Fibroblast of the conjunctiva (primary cell): ENCODE data around the gene ASXL3.
A peak's percentile ranks its signal among the peaks of the same experiment; 100 is the strongest.

ENCODE experiments used
- DNase-seq: peaks from one replicate; pipeline ENCODE4 v3.0.0-alpha.2; 2010; ENCODE audit warnings: low read depth

The ASXL3 gene

GRCh38 chr18:33717339-33717738 lies 139.3 kb downstream of the ASXL3 start:
- no peak for DNase-seq

- peak; percentile 55 for DNase-seq
Observed at GRCh38 chr18:33720133-33720532, 142.1 kb downstream of the ASXL3 start.

- DNase-seq: no peak
Observed at GRCh38 chr18:33729556-33729955, 151.5 kb downstream of the ASXL3 start.

GRCh38 chr18:33733376-33733775 lies 155.4 kb downstream of the ASXL3 start:
- DNase-seq: no peak

GRCh38 chr18:33735428-33735827 lies 157.4 kb downstream of the ASXL3 start:
- no peak for DNase-seq

GRCh38 chr18:33741760-33742159 lies 163.7 kb downstream of the ASXL3 start:
- no peak for DNase-seq

GRCh38 chr18:33744032-33744697 lies 166.1 kb downstream of the ASXL3 start:
- DNase-seq: no peak

GRCh38 chr18:33745151-33745795 lies 167.3 kb downstream of the ASXL3 start:
- no peak for DNase-seq

GRCh38 chr18:33745871-33746545 lies 168.0 kb downstream of the ASXL3 start:
- DNase-seq: no peak

GRCh38 chr18:33749834-33750233 lies 171.8 kb downstream of the ASXL3 start:
- DNase-seq: no peak

- DNase-seq: no peak
Observed at GRCh38 chr18:33750366-33750765, 172.3 kb downstream of the ASXL3 start.

GRCh38 chr18:33751613-33752221 lies 173.7 kb downstream of the ASXL3 start:
- no peak for DNase-seq

GRCh38 chr18:33755391-33755790 lies 177.4 kb downstream of the ASXL3 start:
- DNase-seq: no peak

- DNase-seq: peak; percentile 35
Observed at GRCh38 chr18:33755931-33756560, 178.0 kb downstream of the ASXL3 start.

GRCh38 chr18:33757037-33757436 lies 179.0 kb downstream of the ASXL3 start:
- DNase-seq: no peak

- no peak for DNase-seq
Observed at GRCh38 chr18:33761363-33761762, 183.3 kb downstream of the ASXL3 start.

- no peak for DNase-seq
Observed at GRCh38 chr18:33781429-33781828, 203.4 kb downstream of the ASXL3 start.
